H1 (cell line): ENCODE data around the gene RAB31. TPM values are rescaled to one million over a fixed set of nuclear protein-coding genes. Genes with fewer than 3 reads are reported as not detected.

ENCODE experiments used
- CTCF ChIA-PET: fragments of 300-600 bp; sonication (Branson Sonifier 250); formaldehyde crosslinking; loops from one replicate; lab custom pipeline; 2021; ENCODE audit not compliant: partially characterized antibody; lab: Charles Lee
- POLR2A ChIA-PET: fragments of 300-600 bp; sonication (Branson Sonifier 250); formaldehyde crosslinking; loops from one replicate; lab custom pipeline; 2021; ENCODE audit warnings: inconsistent platforms; ENCODE audit not compliant: partially characterized antibody; lab: Charles Lee
- DNase-seq, 2 experiments: peaks; one replicate each; pipeline versions ENCODE4 v3.0.0 to v3.0.0-alpha.2; 2010 to 2022; ENCODE audit warnings: low spot score in 2 of 2, low read depth in 1 of 2, mixed read lengths in 1 of 2
- FAIRE-seq: peaks from 2 replicates; lab custom pipeline; 2011; peaks lifted over from hg19 to GRCh38; lab: Jason Lieb, UNC
- H2AFZ ChIP-seq: 2 replicates; pipeline ENCODE4 v1.8.1; 2012; ENCODE audit warnings: low read length, inconsistent platforms
- H2AK5ac ChIP-seq: 2 replicates; pipeline ENCODE4 v1.6.1; 2013; ENCODE audit warnings: low read depth, low read length
- H2BK120ac ChIP-seq: replicated peaks from 2 replicates; pipeline ENCODE3; 2013; ENCODE audit warnings: low read depth, low read length, inconsistent platforms
- H2BK12ac ChIP-seq: 2 replicates; pipeline ENCODE4 v1.6.1; 2013; ENCODE audit warnings: low read depth, low read length
- H2BK15ac ChIP-seq: 2 replicates; pipeline ENCODE4 v1.6.1; 2013; ENCODE audit warnings: low read length
- H2BK20ac ChIP-seq: 2 replicates; pipeline ENCODE4 v1.6.1; 2013; ENCODE audit warnings: low read length
- H2BK5ac ChIP-seq: 2 replicates; pipeline ENCODE4 v1.6.1; 2013; ENCODE audit warnings: low read depth, low read length
- H3K14ac ChIP-seq: 2 replicates; pipeline ENCODE4 v1.6.1; 2013; ENCODE audit warnings: inconsistent platforms; ENCODE audit not compliant: insufficient read length
- H3K18ac ChIP-seq: 2 replicates; pipeline ENCODE4 v1.6.1; 2013; ENCODE audit warnings: low read length; ENCODE audit errors: extremely low read depth
- H3K23ac ChIP-seq: 2 replicates; pipeline ENCODE4 v1.6.1; 2013; ENCODE audit warnings: inconsistent platforms; ENCODE audit not compliant: insufficient read length
- H3K23me2 ChIP-seq: 2 replicates; pipeline ENCODE4 v1.6.1; 2013; ENCODE audit warnings: low read depth, low read length
- H3K27ac ChIP-seq: 2 replicates; pipeline ENCODE4 v1.6.1; 2011; ENCODE audit warnings: low read depth, low read length, inconsistent platforms
- H3K27me3 ChIP-seq, 4 experiments: replicated peaks in 1 of 4; 1 replicate in 1 of 4; 2 replicates in 3 of 4; pipeline versions ENCODE4 v1.6.1 to v1.8.1; 2011 to 2013; ENCODE audit warnings: low read length in 3 of 4, mild to moderate bottlenecking in 3 of 4, inconsistent platforms in 2 of 4, mixed read lengths in 2 of 4, moderate library complexity in 1 of 4; ENCODE audit not compliant: control insufficient read depth in 3 of 4, insufficient read depth in 3 of 4; ENCODE audit errors: extremely low read depth in 1 of 4
- H3K36me3 ChIP-seq, 4 experiments: 2 replicates each; pipeline versions ENCODE4 v1.6.1 to v1.8.1; 2011 to 2013; ENCODE audit warnings: mild to moderate bottlenecking in 4 of 4, low read length in 3 of 4, moderate library complexity in 2 of 4, control low read depth in 1 of 4, inconsistent platforms in 1 of 4; ENCODE audit not compliant: insufficient read depth in 4 of 4, control insufficient read depth in 2 of 4
- H3K4ac ChIP-seq: replicated peaks from 2 replicates; pipeline ENCODE3; 2013; ENCODE audit warnings: low read length, low read depth, mixed read lengths, inconsistent platforms; ENCODE audit not compliant: insufficient read length
- H3K4me1 ChIP-seq, 4 experiments: replicated peaks in 1 of 4; 1 replicate in 1 of 4; 2 replicates in 3 of 4; pipeline versions ENCODE4 v1.6.1 to v1.8.1; 2011 to 2013; ENCODE audit warnings: low read length in 3 of 4, inconsistent platforms in 2 of 4, mixed read lengths in 1 of 4; ENCODE audit not compliant: insufficient read depth in 4 of 4, control insufficient read depth in 3 of 4
- H3K4me2 ChIP-seq, 2 experiments: 2 replicates each; pipeline versions ENCODE4 v1.6.1 to v1.8.1; 2011 to 2013; ENCODE audit warnings: low read depth in 2 of 2, low read length in 2 of 2, control low read depth in 1 of 2, inconsistent platforms in 1 of 2, mild to moderate bottlenecking in 1 of 2; ENCODE audit not compliant: insufficient read depth in 1 of 2
- H3K4me3 ChIP-seq, 4 experiments: fragments of 200-600, 300-600 bp in 1 of 4; sonication (generic), shearing (Covaris generic), sonication (Bioruptor Twin) in 1 of 4; 2 replicates each; pipeline versions ENCODE4 v1.5.1 to v1.8.1; 2011 to 2016; ENCODE audit warnings: low read length in 4 of 4, low read depth in 3 of 4, control low read depth in 2 of 4, inconsistent platforms in 2 of 4, mild to moderate bottlenecking in 2 of 4, mixed read lengths in 1 of 4, moderate library complexity in 1 of 4; ENCODE audit not compliant: insufficient read depth in 2 of 4; ENCODE audit errors: extremely low read depth in 1 of 4
- H3K56ac ChIP-seq: replicated peaks from 2 replicates; pipeline ENCODE3; 2013; ENCODE audit warnings: low read depth, mild to moderate bottlenecking, mixed read lengths, low read length, inconsistent platforms; ENCODE audit not compliant: insufficient read length
- H3K79me1 ChIP-seq: 2 replicates; pipeline ENCODE4 v1.6.1; 2013; ENCODE audit warnings: low read depth, low read length, control low read depth
- H3K79me2 ChIP-seq, 2 experiments: 2 replicates each; pipeline versions ENCODE4 v1.6.1 to v1.8.1; 2012 to 2013; ENCODE audit warnings: low read length in 2 of 2, mild to moderate bottlenecking in 2 of 2, inconsistent platforms in 1 of 2; ENCODE audit not compliant: insufficient read depth in 2 of 2, control insufficient read depth in 1 of 2
- H3K9ac ChIP-seq, 4 experiments: replicated peaks in 1 of 4; 1 replicate in 1 of 4; 2 replicates in 3 of 4; pipeline versions ENCODE4 v1.6.1 to v1.8.1; 2011 to 2013; ENCODE audit warnings: low read depth in 3 of 4, low read length in 3 of 4, control low read depth in 2 of 4, mild to moderate bottlenecking in 2 of 4, moderate library complexity in 2 of 4, inconsistent platforms in 1 of 4; ENCODE audit errors: extremely low read depth in 1 of 4
- H3K9me3 ChIP-seq, 2 experiments: 2 replicates each; pipeline versions ENCODE4 v1.6.1 to v1.8.1; 2012 to 2013; ENCODE audit warnings: mild to moderate bottlenecking in 2 of 2, moderate library complexity in 2 of 2, control low read depth in 1 of 2, inconsistent platforms in 1 of 2, low read depth in 1 of 2, low read length in 1 of 2, mixed read lengths in 1 of 2; ENCODE audit not compliant: insufficient read depth in 2 of 2
- H4K20me1 ChIP-seq, 2 experiments: replicated peaks in 1 of 2; 2 replicates each; pipeline versions ENCODE3 to v1.8.1; 2011 to 2013; ENCODE audit warnings: inconsistent platforms in 2 of 2, low read length in 2 of 2, mild to moderate bottlenecking in 1 of 2; ENCODE audit not compliant: insufficient read depth in 2 of 2, control insufficient read depth in 1 of 2
- H4K5ac ChIP-seq: 2 replicates; pipeline ENCODE4 v1.6.1; 2013; ENCODE audit warnings: low read length, low read depth, mixed read lengths, inconsistent platforms; ENCODE audit not compliant: insufficient read length
- H4K8ac ChIP-seq: 2 replicates; pipeline ENCODE4 v1.8.0; 2013; ENCODE audit warnings: mild to moderate bottlenecking, moderate library complexity, low read length, inconsistent platforms; ENCODE audit not compliant: insufficient read depth; ENCODE audit errors: extremely low read depth
- H4K91ac ChIP-seq: replicated peaks from 2 replicates; pipeline ENCODE3; 2013; ENCODE audit warnings: low read length, mixed read lengths, inconsistent platforms; ENCODE audit not compliant: insufficient read length
- ASH2L ChIP-seq: fragments of 200-600, 300-600 bp; sonication (generic); IDR thresholded peaks from one replicate; pipeline ENCODE4 v1.7.1; 2017; ENCODE audit warnings: low read length
- RBBP5 ChIP-seq: IDR thresholded peaks from 2 replicates; pipeline ENCODE4 v1.7.1; 2012; ENCODE audit warnings: low read depth, mild to moderate bottlenecking, inconsistent platforms, low read length, moderate library complexity, borderline replicate concordance
- SIRT6 ChIP-seq: IDR thresholded peaks from one replicate; pipeline ENCODE4 v1.7.1; 2012; ENCODE audit warnings: low read length, inconsistent platforms
- SP2 ChIP-seq: IDR thresholded peaks from 2 replicates; pipeline ENCODE4 v1.6.1; 2012; ENCODE audit warnings: mild to moderate bottlenecking, low read length, inconsistent platforms
- WGBS, 2 experiments: shearing (Covaris generic) in 1 of 2; methylation state at CpG; one replicate each; pipeline versions ENCODE4 v1.1.6 to v1.1.7; 2013 to 2015; ENCODE audit warnings: low lambda C conversion rate in 2 of 2, mixed read lengths in 2 of 2, inconsistent platforms in 1 of 2, low coverage in 1 of 2, missing lambda C conversion rate in 1 of 2; ENCODE audit not compliant: insufficient replicate concordance in 2 of 2, insufficient coverage in 1 of 2, insufficient read length in 1 of 2; ENCODE audit errors: extremely low coverage in 1 of 2, missing lambda C conversion rate in 1 of 2; 5-methylcytosine and 5-hydroxymethylcytosine counted together
- polyA plus RNA-seq, 7 experiments: library from polyadenylated mRNA; depleted of rRNA in 3 of 7; stranded (reverse) in 5 of 7; unstranded in 2 of 7; fragments of >200 nt in 5 of 7; fragments of 200-250 nt in 2 of 7; gene quantifications; 1 replicate in 5 of 7; 2 replicates in 1 of 7; 4 replicates in 1 of 7; pipeline versions ENCODE4 v1.2.1 to v1.2.3, GENCODE V29; 2011 to 2013; ENCODE audit warnings: missing spikeins in 2 of 7, mixed read lengths in 2 of 7
- total RNA-seq: library from RNA; stranded (reverse); fragmentation: NEBNext Ultra II Directional; extraction: Animal tissue kit (Norgen Biotek cat#: 25700); gene quantifications from 2 replicates; pipeline ENCODE4 v1.2.1, GENCODE V29; 2021

Gene RAB31
- total and polyA plus RNA-seq, 2 of the 8 experiments (the other 6 are each of a cell fraction or from before 2014, with no cell fraction given), result 15.2 to 40.9 TPM

- H3K9me3 ChIP-seq, result no peaks in the 10 kb centered on the region
- no peak overlapping the region for H3K14ac ChIP-seq
- no peaks in the 10 kb centered on the region for H3K4me1 ChIP-seq
- FAIRE-seq (no peak), DNase-seq (no peak)
- H3K36me3 ChIP-seq, result no peaks in the 10 kb centered on the region
- H3K27ac ChIP-seq, result no peak overlapping the region
- H2BK12ac ChIP-seq, result no peak overlapping the region
- H2BK20ac ChIP-seq, result no peak overlapping the region
- no peak overlapping the region for H3K4me2 ChIP-seq
- no peaks in the 10 kb centered on the region for H3K23me2 ChIP-seq
- 87% methylated on average over 3 of the region's 3 CpGs; no CpG with 5 or more reads in 1 of the 2 experiments for WGBS, 2 experiments
- H3K9ac ChIP-seq, result no peak overlapping the region
- no peaks in the 10 kb centered on the region for H3K79me2 ChIP-seq
- H4K8ac ChIP-seq, result no peak overlapping the region
- no peak overlapping the region for H2AFZ ChIP-seq
- ChIA-PET POLR2A (no interaction called here), CTCF (no interaction called here)
- H4K91ac ChIP-seq, result no peak overlapping the region
- no peak overlapping the region for H3K4me3 ChIP-seq
- no peaks in the 10 kb centered on the region for H4K20me1 ChIP-seq
- H3K56ac ChIP-seq, result no peak overlapping the region
- H3K27me3 ChIP-seq, result no peaks in the 10 kb centered on the region
- no peak overlapping the region for H2BK120ac ChIP-seq
- H3K18ac ChIP-seq, result no peak overlapping the region
- no peaks in the 10 kb centered on the region for H3K79me1 ChIP-seq
- no peak overlapping the region for H2BK5ac ChIP-seq
- no peak overlapping the region for H3K23ac ChIP-seq
- no peak overlapping the region for H2BK15ac ChIP-seq
- H2AK5ac ChIP-seq, result no peak overlapping the region
- no peak overlapping the region for H3K4ac ChIP-seq
- H4K5ac ChIP-seq, result no peak overlapping the region
- no peak for TF ChIP-seq SP2
- no peak for TF ChIP-seq ASH2L
- no peak for TF ChIP-seq RBBP5
- TF ChIP-seq SIRT6, result no peak
These were observed 198.4 kb downstream of the RAB31 start for GRCh38 chr18:9906481-9906880.
